Left ventricle myocardium inferior (tissue), 1 donor: Measurements from ENCODE around the gene WDR73. TPM values are rescaled to one million over a fixed set of nuclear protein-coding genes. Genes with fewer than 3 reads are reported as not detected.

Experiments used
- DNase-seq: peaks from one replicate; pipeline ENCODE4 v3.0.0-alpha.2; 2020
- H3K27ac ChIP-seq: fragments of 200-600 bp; replicated peaks from 2 replicates; pipeline ENCODE4 v1.8.0; 2021
- H3K27me3 ChIP-seq: fragments of 200-600 bp; 2 replicates; pipeline ENCODE4 v1.8.0; 2021; ENCODE audit warnings: low read depth
- H3K36me3 ChIP-seq: fragments of 200-600 bp; 2 replicates; pipeline ENCODE4 v1.8.0; 2021
- H3K4me1 ChIP-seq: fragments of 200-600 bp; 2 replicates; pipeline ENCODE4 v1.8.0; 2021
- H3K4me3 ChIP-seq: fragments of 200-600 bp; 2 replicates; pipeline ENCODE4 v1.8.0; 2021; ENCODE audit warnings: mild to moderate bottlenecking, moderate library complexity
- H3K9me3 ChIP-seq: fragments of 200-600 bp; replicated peaks from 2 replicates; pipeline ENCODE4 v1.8.0; 2021
- intact Hi-C: fragments of 100-400 bp; cut with micrococcal nuclease; formaldehyde crosslinking; loops from one replicate; pipeline ENCODE4 v1.11.0; 2022
- total RNA-seq: library from RNA; stranded (reverse); fragmentation: NEBNext Ultra II Directional; extraction: Animal tissue kit (Norgen Biotek cat#: 25700); gene quantifications from one replicate; pipeline ENCODE4 v1.2.1, GENCODE V29; 2021
- TF ChIP-seq, protein P1 (sequence below): fragments of 200-600 bp; IDR thresholded peaks from 2 replicates; pipeline ENCODE4 v1.8.0; 2021; ENCODE audit warnings: antibody characterized with exemption, mild to moderate bottlenecking, borderline replicate concordance
- donor health status: DM: no; HTN: yes; CAD: no; lungs with severe emphysema.

The WDR73 gene
- total RNA-seq, 1 donor from 2014 or later: 14.7 TPM

DNA sequence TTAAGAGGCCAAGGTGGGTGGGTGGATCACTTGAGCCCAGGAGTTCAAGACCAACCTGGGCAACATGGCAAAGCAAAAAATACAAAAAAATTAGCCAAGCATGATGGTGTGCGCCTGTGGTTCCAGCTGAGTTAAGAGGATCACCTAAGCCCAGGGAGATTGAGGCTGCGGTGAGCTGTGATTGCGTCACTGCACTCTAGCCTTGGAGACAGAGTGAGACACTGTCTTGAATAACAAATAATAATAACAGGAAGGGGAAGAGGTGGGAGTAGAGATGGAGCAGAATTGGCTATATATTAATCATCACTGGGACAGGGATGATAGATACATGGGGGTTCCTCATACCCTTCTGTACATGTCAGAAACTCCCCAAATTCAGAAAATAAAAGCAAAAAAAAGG is 27.7 kb upstream of the WDR73 start:
- no peak overlapping the region for H3K27ac ChIP-seq
- TF ChIP-seq, protein P1, sequence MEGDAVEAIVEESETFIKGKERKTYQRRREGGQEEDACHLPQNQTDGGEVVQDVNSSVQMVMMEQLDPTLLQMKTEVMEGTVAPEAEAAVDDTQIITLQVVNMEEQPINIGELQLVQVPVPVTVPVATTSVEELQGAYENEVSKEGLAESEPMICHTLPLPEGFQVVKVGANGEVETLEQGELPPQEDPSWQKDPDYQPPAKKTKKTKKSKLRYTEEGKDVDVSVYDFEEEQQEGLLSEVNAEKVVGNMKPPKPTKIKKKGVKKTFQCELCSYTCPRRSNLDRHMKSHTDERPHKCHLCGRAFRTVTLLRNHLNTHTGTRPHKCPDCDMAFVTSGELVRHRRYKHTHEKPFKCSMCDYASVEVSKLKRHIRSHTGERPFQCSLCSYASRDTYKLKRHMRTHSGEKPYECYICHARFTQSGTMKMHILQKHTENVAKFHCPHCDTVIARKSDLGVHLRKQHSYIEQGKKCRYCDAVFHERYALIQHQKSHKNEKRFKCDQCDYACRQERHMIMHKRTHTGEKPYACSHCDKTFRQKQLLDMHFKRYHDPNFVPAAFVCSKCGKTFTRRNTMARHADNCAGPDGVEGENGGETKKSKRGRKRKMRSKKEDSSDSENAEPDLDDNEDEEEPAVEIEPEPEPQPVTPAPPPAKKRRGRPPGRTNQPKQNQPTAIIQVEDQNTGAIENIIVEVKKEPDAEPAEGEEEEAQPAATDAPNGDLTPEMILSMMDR: no peak
- intact Hi-C loops: no loop called here
- H3K27me3 ChIP-seq: no peaks in the 10 kb centered on the region
- no peaks in the 10 kb centered on the region for H3K9me3 ChIP-seq
- no peak overlapping the region for H3K4me3 ChIP-seq
- peaks cover 7% of the 10 kb centered on the region for H3K4me1 ChIP-seq
- H3K36me3 ChIP-seq: peaks cover 63% of the 10 kb centered on the region
- no peak for DNase-seq

DNA sequence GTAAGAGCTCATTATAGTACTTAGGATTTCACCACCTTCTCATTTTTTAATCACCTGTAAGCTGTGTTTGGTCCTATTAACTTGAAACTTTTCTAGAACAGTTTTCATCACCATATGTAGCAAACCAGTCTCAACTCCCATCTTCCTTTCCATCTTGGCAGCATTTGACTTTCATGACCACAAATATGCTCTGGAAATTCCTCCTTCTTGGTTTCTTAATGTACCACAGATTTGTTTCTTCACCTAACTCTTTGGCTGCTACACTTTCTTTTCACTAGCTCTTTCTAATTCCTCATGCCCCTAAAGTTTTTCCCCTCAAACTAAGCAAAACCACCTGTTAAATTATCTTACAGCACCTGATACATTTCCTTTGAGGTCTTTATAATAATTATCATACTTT is 17.1 kb upstream of the WDR73 start:
- intact Hi-C loops: no loop called here
- Histone ChIP-seq H3K36me3 (peaks cover 50% of the 10 kb centered on the region), H3K27me3 (no peaks in the 10 kb centered on the region), H3K9me3 (no peaks in the 10 kb centered on the region), H3K4me3 (no peak overlapping the region), H3K4me1 (peaks cover 7% of the 10 kb centered on the region), H3K27ac (no peak overlapping the region)
- TF ChIP-seq, protein P1: no peak
- DNase-seq: no peak

DNA sequence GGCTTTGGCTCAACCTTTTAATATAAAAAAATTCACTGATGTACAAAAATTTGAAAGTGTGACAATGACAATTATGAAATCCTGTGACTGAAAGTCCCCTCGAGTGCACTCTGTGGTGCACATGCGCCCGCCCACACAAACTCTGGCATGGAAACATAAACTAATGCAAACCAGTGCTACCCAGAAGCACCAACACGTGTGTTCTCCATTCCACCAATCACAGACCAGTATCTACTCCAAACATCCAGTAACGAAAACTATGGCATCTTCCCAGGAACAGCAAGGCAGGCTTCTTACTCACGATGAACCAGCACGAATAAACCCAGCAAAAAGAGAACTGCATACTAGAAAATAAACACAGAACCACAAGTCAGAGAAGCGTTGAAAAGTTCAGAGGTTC is 15.6 kb upstream of the WDR73 start:
- DNase-seq: no peak
- Histone ChIP-seq H3K4me3 (no peak overlapping the region), H3K27me3 (no peaks in the 10 kb centered on the region), H3K36me3 (peaks cover 52% of the 10 kb centered on the region), H3K9me3 (no peaks in the 10 kb centered on the region), H3K4me1 (no peaks in the 10 kb centered on the region), H3K27ac (no peak overlapping the region)
- intact Hi-C loops: no loop called here
- TF ChIP-seq, protein P1: no peak

DNA sequence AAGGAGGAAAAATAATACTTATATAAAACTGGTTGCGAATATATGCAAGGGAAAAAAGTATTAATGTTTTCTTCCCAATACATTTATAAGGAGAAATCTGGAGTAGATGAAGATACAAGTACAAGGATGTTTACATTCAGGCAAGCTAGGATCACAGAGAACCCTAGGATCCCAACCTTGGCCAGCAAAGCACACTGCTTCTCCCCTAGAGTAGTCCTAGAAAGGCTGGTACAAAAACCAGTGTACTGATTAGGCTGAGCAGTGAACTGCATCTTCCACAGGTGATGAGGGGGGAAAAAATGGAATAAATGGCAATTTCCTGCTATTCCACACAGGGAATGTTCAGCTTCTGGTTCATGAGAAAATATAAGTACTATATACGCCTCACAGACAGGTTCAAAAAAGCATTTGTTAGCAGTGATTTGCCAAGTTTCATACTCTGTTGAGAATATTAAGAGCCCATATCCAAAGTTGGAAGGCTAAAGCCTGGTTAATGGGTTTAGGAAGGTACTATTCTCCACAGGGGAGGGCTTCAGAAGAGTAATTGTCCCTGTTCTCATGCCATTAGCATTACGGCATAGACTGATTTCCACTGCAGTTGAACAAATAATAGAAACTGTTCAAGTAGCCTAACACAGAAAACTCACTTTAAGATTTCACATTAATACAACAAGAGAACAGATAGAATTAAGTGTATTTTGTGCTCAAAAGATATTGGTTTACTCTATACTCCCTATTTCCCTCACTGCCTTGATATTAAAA is 14.3 kb upstream of the WDR73 start:
- H3K27me3 ChIP-seq: no peaks in the 10 kb centered on the region
- no peaks in the 10 kb centered on the region for H3K4me1 ChIP-seq
- peaks cover 48% of the 10 kb centered on the region for H3K36me3 ChIP-seq
- H3K9me3 ChIP-seq: no peaks in the 10 kb centered on the region
- intact Hi-C loops: no loop called here
- H3K27ac ChIP-seq: no peak overlapping the region
- no peak for DNase-seq
- no peak overlapping the region for H3K4me3 ChIP-seq
- TF ChIP-seq, protein P1: no peak

DNA sequence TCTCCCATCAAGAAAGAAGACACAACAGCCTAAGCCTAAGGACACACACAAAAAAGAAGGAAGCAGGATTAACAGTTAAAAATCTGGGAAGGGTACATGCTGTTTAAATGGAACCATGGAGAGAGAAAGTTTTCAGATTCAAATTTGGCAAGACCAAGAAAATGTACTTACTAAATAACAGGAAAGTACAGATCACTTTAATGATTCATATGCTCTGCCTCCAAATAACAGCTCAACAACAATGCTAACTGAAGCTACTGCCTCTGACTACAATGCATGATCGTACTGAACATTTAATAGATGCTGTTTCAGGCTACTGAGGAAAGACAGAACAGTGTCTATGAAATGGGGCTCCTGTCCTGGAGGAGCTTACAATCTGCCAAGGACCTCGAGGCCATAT is 12.3 kb upstream of the WDR73 start:
- Histone ChIP-seq H3K36me3 (peaks cover 47% of the 10 kb centered on the region), H3K27ac (no peak overlapping the region), H3K4me3 (no peak overlapping the region), H3K4me1 (no peaks in the 10 kb centered on the region), H3K9me3 (no peaks in the 10 kb centered on the region), H3K27me3 (no peaks in the 10 kb centered on the region)
- intact Hi-C loops: no loop called here
- TF ChIP-seq, protein P1: no peak
- no peak for DNase-seq
